HFF-Myc (cell line): ENCODE data around the gene DHX8.

Experiments used
- DNase-seq: peaks from one replicate; pipeline ENCODE4 v3.0.0-alpha.2; 2011; ENCODE audit warnings: low read depth; ENCODE audit errors: extremely low read depth
- H3K4me3 ChIP-seq: replicated peaks from 2 replicates; pipeline ENCODE4 v1.5.1; 2011; ENCODE audit warnings: low read depth, mild to moderate bottlenecking, control low read depth, low read length
- CTCF ChIP-seq: IDR thresholded peaks from 2 replicates; pipeline ENCODE4 v1.5.1; 2012; ENCODE audit warnings: mild to moderate bottlenecking, low read depth, low read length, control low read depth; ENCODE audit errors: missing control alignments

The DHX8 gene

GRCh38 chr17:43547659-43548256 lies 64.0 kb downstream of the DHX8 start:
- no peak overlapping the region for H3K4me3 ChIP-seq
- no peak for DNase-seq
- TF ChIP-seq CTCF: no peak

GRCh38 chr17:43548689-43549379 lies 65.1 kb downstream of the DHX8 start:
- no peak for DNase-seq
- TF ChIP-seq CTCF: no peak
- no peak overlapping the region for H3K4me3 ChIP-seq

GRCh38 chr17:43549496-43549895 lies 65.7 kb downstream of the DHX8 start:
- TF ChIP-seq CTCF: no peak
- no peak for DNase-seq
- H3K4me3 ChIP-seq: no peak overlapping the region

GRCh38 chr17:43550754-43551153 lies 67.0 kb downstream of the DHX8 start:
- DNase-seq: no peak
- no peak for TF ChIP-seq CTCF
- H3K4me3 ChIP-seq: no peak overlapping the region

- H3K4me3 ChIP-seq: no peak overlapping the region
- TF ChIP-seq CTCF: no peak
- DNase-seq: no peak
Measured at GRCh38 chr17:43552229-43552837, 68.6 kb downstream of the DHX8 start.

- no peak for DNase-seq
- TF ChIP-seq CTCF: no peak
- H3K4me3 ChIP-seq: no peak overlapping the region
Measured at GRCh38 chr17:43553573-43553972, 69.8 kb downstream of the DHX8 start.
